Endodermal cell (in vitro differentiated cells): ENCODE results near the gene GPATCH1. TPM values are rescaled to one million over a fixed set of nuclear protein-coding genes. Genes with fewer than 3 reads are reported as not detected.
"Not testable (repeated sequence)": the region's sequence is repeated elsewhere in the genome, so short reads cannot be mapped to it uniquely, and the experiment has no call there.

ENCODE experiments used
- DNase-seq: peaks from one replicate; pipeline ENCODE4 v3.0.0-alpha.2; 2017
- H3K27ac ChIP-seq: 2 replicates; pipeline ENCODE4 v1.5.1; 2013; ENCODE audit warnings: mild to moderate bottlenecking, low read depth, low read length, moderate library complexity
- H3K27me3 ChIP-seq: 2 replicates; pipeline ENCODE4 v1.6.1; 2013; ENCODE audit warnings: mild to moderate bottlenecking, low read length, moderate library complexity; ENCODE audit not compliant: insufficient read depth, control insufficient read depth, poor library complexity, severe bottlenecking
- H3K36me3 ChIP-seq: 2 replicates; pipeline ENCODE4 v1.7.0; 2013; ENCODE audit warnings: mild to moderate bottlenecking, low read length, moderate library complexity; ENCODE audit not compliant: control insufficient read depth, insufficient read depth
- H3K4me1 ChIP-seq: one replicate; pipeline ENCODE4 v1.7.0; 2013; ENCODE audit warnings: low read length; ENCODE audit not compliant: control insufficient read depth, insufficient read depth
- H3K4me3 ChIP-seq: 2 replicates; pipeline ENCODE4 v1.5.1; 2013; ENCODE audit warnings: mild to moderate bottlenecking, low read length, moderate library complexity
- H3K9ac ChIP-seq: 2 replicates; pipeline ENCODE4 v1.6.1; 2013; ENCODE audit warnings: mild to moderate bottlenecking, low read length, moderate library complexity; ENCODE audit not compliant: poor library complexity, severe bottlenecking; ENCODE audit errors: extremely low read depth
- H3K9me3 ChIP-seq: 2 replicates; pipeline ENCODE4 v1.6.1; 2013; ENCODE audit warnings: mild to moderate bottlenecking, low read length, moderate library complexity; ENCODE audit not compliant: control insufficient read depth
- H3K27ac Mint-ChIP-seq: 2 replicates; pipeline ENCODE4 v1.8.0; 2020; ENCODE audit warnings: mixed read lengths
- H3K27me3 Mint-ChIP-seq: 2 replicates; pipeline ENCODE4 v1.8.0; 2021; ENCODE audit warnings: mild to moderate bottlenecking, mixed read lengths; ENCODE audit not compliant: insufficient read depth
- H3K36me3 Mint-ChIP-seq: 2 replicates; pipeline ENCODE4 v1.8.0; 2020; ENCODE audit warnings: low read depth, mixed read lengths
- H3K4me1 Mint-ChIP-seq: 2 replicates; pipeline ENCODE4 v1.8.0; 2020; ENCODE audit warnings: mixed read lengths
- H3K4me3 Mint-ChIP-seq: 2 replicates; pipeline ENCODE4 v1.8.0; 2020; ENCODE audit warnings: mild to moderate bottlenecking, moderate library complexity, mixed read lengths
- H3K9me3 Mint-ChIP-seq: 2 replicates; pipeline ENCODE4 v1.8.0; 2020; ENCODE audit warnings: mild to moderate bottlenecking, mixed read lengths
- CTCF ChIP-seq: fragments of 200-600 bp; sonication (generic); conservative IDR thresholded peaks from 2 replicates; pipeline ENCODE4 v1.5.0; 2021; ENCODE audit warnings: antibody characterized with exemption, mild to moderate bottlenecking
- WGBS, 2 experiments: methylation state at CpG; one replicate each; pipeline versions ENCODE4 v1.1.5 to v1.1.7; 2013; ENCODE audit warnings: missing lambda C conversion rate in 2 of 2, mixed read lengths in 1 of 2; ENCODE audit not compliant: insufficient coverage in 1 of 2, insufficient read length in 1 of 2; 5-methylcytosine and 5-hydroxymethylcytosine counted together
- long read RNA-seq, 4 experiments: library from polyadenylated mRNA in 2 of 4; library from RNA in 1 of 4; library from capped mRNA in 1 of 4; stranded (forward) in 3 of 4; unstranded in 1 of 4; transcript quantifications; one replicate each; pipeline ENCODE4 v2.0.0, GENCODE V29; 2020 to 2021; ENCODE audit warnings: inconsistent platforms in 1 of 4
- polyA plus RNA-seq, 2 experiments: library from polyadenylated mRNA; stranded (reverse); fragments of 50-300 nt; gene quantifications; one replicate each; pipeline ENCODE4 v1.2.3, GENCODE V29; 2013
- total RNA-seq, 2 donors: library from RNA; stranded (reverse); fragmentation: NEBNext Ultra II Directional in 1 of 2; extraction: Animal tissue kit (Norgen Biotek cat#: 25700) in 1 of 2; gene quantifications; 2 replicates in 1 of 2; 3 replicates in 1 of 2; pipeline ENCODE4 v1.2.1, GENCODE V29; 2021

The GPATCH1 gene
- total RNA-seq = 10 to 100 TPM; 10.1 to 11.2 TPM
- polyA plus RNA-seq (2013, experiment 1 of 2) = 10.5 TPM
- polyA plus RNA-seq (2013, experiment 2 of 2) = 8.8 TPM
- long read RNA-seq, experiment 1, partial matches to known transcripts = 1 of 4 reads
- long read RNA-seq, experiment 1, other reads (novel, unspliced or antisense) = 1 of 4 reads
- long read RNA-seq, experiment 2, transcript GPATCH1-201 (20 exons, 3,492 nt) = major isoform, 25 of 36 reads
- long read RNA-seq, experiment 2, partial matches to known transcripts = 3 of 36 reads
- long read RNA-seq, experiment 2, other reads (novel, unspliced or antisense) = 8 of 36 reads
- long read RNA-seq, experiment 3, transcript GPATCH1-201 (20 exons, 3,492 nt) = major isoform, 16 of 76 reads
- long read RNA-seq, experiment 3, partial matches to known transcripts = 41 of 76 reads
- long read RNA-seq, experiment 3, other reads (novel, unspliced or antisense) = 19 of 76 reads
- long read RNA-seq, experiment 4, partial matches to known transcripts = 1 of 1 reads
- long read RNA-seq, experiment 4, other reads (novel, unspliced or antisense) = 0 of 1 reads

GRCh38 chr19:33080761-33081681 lies at the start of gene GPATCH1:
GPATCH1 (plus strand) TSS chr19:33081181; CDS start chr19:33081194, 13 bp downstream.
- H3K27ac ChIP-seq = no peak within 1 kb of the TSS
- H3K36me3 ChIP-seq = no peaks in the 10 kb centered on the region
- H3K9me3 Mint-ChIP-seq = no peaks in the 10 kb centered on the region
- no peaks in the 10 kb centered on the region for H3K27me3 Mint-ChIP-seq
- peak; percentile 98 for DNase-seq
- 1 to 3% methylated on average over 40 to 62 of the region's 62 CpGs for WGBS, 2 experiments
- H3K9ac ChIP-seq = peak within 1 kb of the TSS; percentile 77
- H3K27me3 ChIP-seq = no peaks in the 10 kb centered on the region
- H3K4me3 ChIP-seq = peak within 1 kb of the TSS; percentile 99
- peaks cover 4% of the 10 kb centered on the region for H3K4me1 ChIP-seq
- H3K36me3 Mint-ChIP-seq = no peaks in the 10 kb centered on the region
- H3K27ac Mint-ChIP-seq = peak within 1 kb of the TSS; percentile 95
- peak within 1 kb of the TSS; percentile 97 for H3K4me3 Mint-ChIP-seq
- TF ChIP-seq CTCF = peak; percentile 18
- H3K4me1 Mint-ChIP-seq = peaks cover 20% of the 10 kb centered on the region
- H3K9me3 ChIP-seq = no peaks in the 10 kb centered on the region

GRCh38 chr19:33032218-33032781 lies 48.7 kb upstream of the GPATCH1 start:
- Mint-ChIP-seq H3K27ac (peak overlapping the region; percentile 67), H3K9me3 (peaks cover 43% of the 10 kb centered on the region), H3K27me3 (no peaks in the 10 kb centered on the region), H3K4me3 (peak overlapping the region; percentile 27), H3K4me1 (peaks cover 11% of the 10 kb centered on the region), H3K36me3 (peaks cover 36% of the 10 kb centered on the region)
- Histone ChIP-seq H3K27me3 (no peaks in the 10 kb centered on the region), H3K9ac (no peak overlapping the region), H3K9me3 (peaks cover 40% of the 10 kb centered on the region), H3K36me3 (peaks cover 33% of the 10 kb centered on the region), H3K27ac (no peak overlapping the region), H3K4me3 (peak overlapping the region; percentile 1), H3K4me1 (peaks cover 4% of the 10 kb centered on the region)
- TF ChIP-seq CTCF = no peak
- 39 to 42% methylated on average over 6 to 7 of the region's 8 CpGs for WGBS, 2 experiments
- peak; percentile 78 for DNase-seq

GRCh38 chr19:33035461-33035860 lies 45.5 kb upstream of the GPATCH1 start:
- peaks cover 31% of the 10 kb centered on the region for H3K36me3 Mint-ChIP-seq
- Histone ChIP-seq H3K4me3 (no peak overlapping the region), H3K9me3 (peaks cover 10% of the 10 kb centered on the region), H3K36me3 (peaks cover 30% of the 10 kb centered on the region), H3K9ac (no peak overlapping the region), H3K27ac (no peak overlapping the region), H3K4me1 (peaks cover 4% of the 10 kb centered on the region), H3K27me3 (no peaks in the 10 kb centered on the region)
- H3K4me1 Mint-ChIP-seq = peaks cover 20% of the 10 kb centered on the region
- H3K9me3 Mint-ChIP-seq = peaks cover 23% of the 10 kb centered on the region
- DNase-seq = no peak
- 91 to 93% methylated on average over 5 to 10 of the region's 10 CpGs for WGBS, 2 experiments
- TF ChIP-seq CTCF = no peak
- no peaks in the 10 kb centered on the region for H3K27me3 Mint-ChIP-seq
- no peak overlapping the region for H3K27ac Mint-ChIP-seq
- H3K4me3 Mint-ChIP-seq = no peak overlapping the region

- DNase-seq, H3K27ac ChIP-seq, H3K9ac ChIP-seq, H3K4me1 ChIP-seq, H3K4me3 Mint-ChIP-seq, H3K9me3 ChIP-seq, H3K4me3 ChIP-seq, H3K27me3 Mint-ChIP-seq, H3K27ac Mint-ChIP-seq, H3K27me3 ChIP-seq: not testable (repeated sequence)
- H3K4me1 Mint-ChIP-seq = peaks cover 23% of the 10 kb centered on the region
- peaks cover 38% of the 10 kb centered on the region for H3K36me3 Mint-ChIP-seq
- WGBS, 2 experiments = 95 to 99% methylated on average over 23 to 44 of the region's 45 CpGs
- peaks cover 20% of the 10 kb centered on the region for H3K9me3 Mint-ChIP-seq
- H3K36me3 ChIP-seq = peaks cover 32% of the 10 kb centered on the region
These were observed 44.4 kb upstream of the GPATCH1 start for GRCh38 chr19:33036370-33037167.
